Activated T-cell treated with anti-CD3 and anti-CD28 coated beads for 24 hours (primary cell): ENCODE results near the gene ACTR8.

Experiments
- DNase-seq: peaks from one replicate; pipeline ENCODE4 v3.0.0-alpha.2; 2020; ENCODE audit warnings: low read depth

ACTR8 gene

DNA sequence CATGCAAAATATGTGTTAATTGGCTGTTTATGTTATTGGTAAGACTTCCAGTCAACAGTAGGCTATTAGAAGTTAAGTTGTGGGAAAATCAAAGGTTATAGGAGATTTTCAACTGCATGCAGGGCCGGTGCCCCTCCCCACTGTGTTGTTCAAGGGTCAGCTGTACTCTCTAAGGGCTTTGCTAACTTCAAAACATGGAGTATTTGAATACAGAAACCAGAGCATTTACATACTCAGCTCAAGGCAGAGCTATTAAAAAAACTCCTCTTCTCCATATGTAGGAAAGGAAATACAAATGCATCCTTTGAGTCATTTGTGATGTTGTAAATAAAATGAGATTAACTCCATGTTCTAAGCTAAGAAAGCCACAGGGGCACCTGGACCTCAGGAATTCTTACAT lies 18.8 kb downstream of the ACTR8 start:
- no peak for DNase-seq

DNA sequence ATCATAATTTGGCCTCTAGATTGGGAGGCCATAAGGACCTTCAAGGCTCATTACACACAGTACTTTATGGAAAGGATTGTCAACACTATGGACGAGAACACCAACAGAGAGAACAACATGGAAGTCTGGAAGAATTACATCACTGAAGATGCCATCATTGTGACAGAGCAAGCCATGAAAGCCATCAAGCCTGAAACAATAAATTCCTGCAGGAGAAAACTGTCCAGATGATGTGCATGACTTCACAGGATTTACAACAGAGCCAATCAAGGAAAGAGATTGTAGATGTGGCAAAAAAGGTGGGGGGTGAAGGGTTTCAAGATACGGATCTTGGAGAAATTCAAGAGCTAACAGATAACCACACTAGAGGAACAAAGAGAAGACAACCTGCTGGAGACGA lies 19.7 kb downstream of the ACTR8 start:
- DNase-seq = no peak

DNA sequence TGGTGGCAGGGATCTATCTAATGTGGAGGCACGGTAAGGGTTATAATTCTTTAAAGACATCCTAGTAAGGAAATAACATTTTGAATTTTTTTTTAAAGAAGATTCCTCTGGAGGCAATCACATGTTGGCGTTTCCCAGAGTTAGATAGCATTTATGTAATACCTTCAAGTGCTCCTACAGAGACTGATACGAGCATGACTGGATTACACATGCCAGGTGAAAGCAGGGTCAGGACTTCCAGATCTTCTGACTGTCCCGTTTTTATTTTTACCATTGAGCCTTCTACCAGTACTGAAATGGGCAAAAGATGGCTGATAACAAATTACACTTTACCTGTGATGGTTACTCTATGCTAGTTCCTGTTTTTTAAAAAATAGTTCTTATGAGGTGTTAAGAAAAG lies 21.8 kb downstream of the ACTR8 start:
- DNase-seq = no peak

DNA sequence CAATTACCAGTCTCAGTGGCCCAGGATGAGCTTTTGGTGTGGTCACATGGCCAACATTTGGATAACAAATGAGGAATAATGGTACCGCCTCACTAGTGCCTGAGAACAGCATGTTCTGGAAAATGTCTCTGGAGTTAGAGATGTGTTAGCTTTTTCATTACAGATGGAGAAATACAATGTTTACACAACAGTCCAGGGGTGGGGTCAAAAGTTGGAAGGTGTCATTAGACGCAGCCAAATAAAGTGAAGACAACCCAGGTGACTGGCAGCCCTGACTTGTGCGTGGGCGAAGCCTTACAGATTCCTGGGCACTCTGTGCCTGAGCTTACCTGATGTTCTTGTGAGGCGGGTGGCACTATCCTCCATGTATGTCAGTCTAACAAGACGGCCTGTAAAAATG lies 22.8 kb downstream of the ACTR8 start:
- no peak for DNase-seq

DNA sequence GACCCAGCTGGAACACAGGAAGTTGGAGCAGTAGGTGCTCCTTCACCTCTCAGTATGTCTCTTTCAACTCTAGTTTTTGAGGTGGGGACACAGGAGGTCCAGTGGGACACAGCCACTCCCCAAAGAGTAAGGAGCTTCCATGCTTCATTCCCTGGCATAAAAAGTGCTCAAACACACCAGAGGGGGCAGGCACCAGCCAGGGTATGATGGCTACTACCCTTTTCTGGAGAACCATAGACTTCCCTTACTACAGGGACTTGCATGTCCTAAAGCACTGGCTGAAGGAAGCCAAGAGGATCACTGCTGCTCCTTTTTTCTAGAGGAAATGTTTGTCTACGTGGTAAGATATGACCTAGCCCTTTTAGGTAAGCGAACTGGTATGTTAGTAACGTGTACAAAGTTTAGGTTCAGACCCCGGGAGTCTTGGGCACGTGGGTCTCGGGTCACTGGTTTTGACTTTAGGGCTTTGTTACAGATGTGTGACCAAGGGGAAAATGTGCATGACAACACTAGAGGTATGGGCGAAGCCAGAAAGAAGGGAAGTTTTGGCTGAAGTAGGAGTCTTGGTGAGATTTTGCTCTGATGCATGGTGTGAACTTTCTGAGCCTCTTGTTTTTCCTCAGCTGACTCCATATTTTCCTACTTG lies 23.7 kb downstream of the ACTR8 start:
- no peak for DNase-seq

DNA sequence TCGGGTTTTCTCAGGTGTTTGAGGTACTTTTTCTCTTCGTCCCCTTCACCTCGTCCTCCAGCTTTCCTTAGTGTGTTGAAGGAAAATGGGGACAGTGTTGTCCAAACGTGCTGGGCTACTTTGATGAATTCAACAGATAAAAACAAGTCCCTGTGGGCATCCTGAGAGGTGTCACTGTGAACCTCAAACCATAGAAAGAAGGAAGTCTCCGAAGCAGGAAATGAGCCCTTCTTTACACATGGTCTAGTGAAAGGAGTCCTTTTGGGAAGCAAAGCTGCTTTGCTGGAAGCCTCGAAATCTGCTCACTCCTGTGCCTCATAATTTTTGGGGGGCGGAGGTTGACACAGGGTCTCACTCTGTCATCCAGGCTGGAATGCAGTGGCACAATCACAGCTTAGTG lies 25.0 kb downstream of the ACTR8 start:
- DNase-seq = no peak

DNA sequence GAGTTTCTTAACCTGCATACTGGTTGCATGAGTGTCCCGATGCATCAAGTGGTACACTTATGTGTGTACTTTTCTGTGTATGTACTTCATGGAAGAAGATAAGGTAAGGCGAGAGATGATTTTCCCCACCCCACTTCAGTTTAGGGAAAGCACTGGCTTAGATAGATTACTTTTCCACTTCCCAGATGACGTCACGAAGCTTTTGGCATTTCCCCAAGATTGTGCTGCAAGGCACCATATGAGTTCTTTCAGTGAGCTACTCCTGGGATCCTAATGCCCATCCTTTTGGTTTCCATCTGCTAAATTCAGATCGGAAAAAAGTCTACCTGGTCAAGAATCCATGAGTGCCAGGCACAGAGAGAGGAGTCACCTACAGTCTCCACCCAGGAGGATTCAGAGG lies 31.1 kb downstream of the ACTR8 start:
- no peak for DNase-seq

DNA sequence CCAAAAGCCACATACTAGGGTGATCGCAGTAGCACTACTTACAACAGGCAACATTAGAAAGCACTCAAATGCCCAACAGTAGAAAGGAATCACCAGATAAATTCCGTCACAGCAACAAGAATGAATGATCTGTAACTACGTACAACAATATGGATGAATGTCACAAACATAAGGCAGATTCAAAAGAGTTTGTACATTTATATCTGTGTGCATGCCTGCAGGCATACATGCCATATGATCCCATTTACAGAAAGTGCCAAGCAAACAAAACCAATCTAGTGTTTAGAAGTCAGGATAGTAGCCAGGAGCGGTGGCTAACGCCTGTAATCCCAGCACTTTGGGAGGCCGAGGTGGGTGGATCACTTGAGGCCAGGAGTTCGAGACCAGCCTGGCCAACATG lies 32.0 kb downstream of the ACTR8 start:
- no peak for DNase-seq

DNA sequence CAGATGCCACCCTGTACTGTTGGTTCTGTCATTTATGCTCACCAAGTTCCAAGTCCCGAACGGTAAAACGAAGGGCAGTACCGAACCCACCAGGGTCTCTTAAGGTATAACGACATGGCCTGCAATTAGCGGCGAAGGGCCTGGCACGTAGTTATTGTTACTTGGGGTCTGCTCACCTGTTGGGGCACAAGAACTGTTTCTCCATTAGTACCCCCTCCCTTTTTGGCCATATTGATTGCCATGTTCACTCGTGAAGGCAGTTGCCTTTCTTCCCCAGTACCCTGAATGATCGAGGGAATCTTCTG lies 35.1 kb downstream of the ACTR8 start:
- DNase-seq = no peak

DNA sequence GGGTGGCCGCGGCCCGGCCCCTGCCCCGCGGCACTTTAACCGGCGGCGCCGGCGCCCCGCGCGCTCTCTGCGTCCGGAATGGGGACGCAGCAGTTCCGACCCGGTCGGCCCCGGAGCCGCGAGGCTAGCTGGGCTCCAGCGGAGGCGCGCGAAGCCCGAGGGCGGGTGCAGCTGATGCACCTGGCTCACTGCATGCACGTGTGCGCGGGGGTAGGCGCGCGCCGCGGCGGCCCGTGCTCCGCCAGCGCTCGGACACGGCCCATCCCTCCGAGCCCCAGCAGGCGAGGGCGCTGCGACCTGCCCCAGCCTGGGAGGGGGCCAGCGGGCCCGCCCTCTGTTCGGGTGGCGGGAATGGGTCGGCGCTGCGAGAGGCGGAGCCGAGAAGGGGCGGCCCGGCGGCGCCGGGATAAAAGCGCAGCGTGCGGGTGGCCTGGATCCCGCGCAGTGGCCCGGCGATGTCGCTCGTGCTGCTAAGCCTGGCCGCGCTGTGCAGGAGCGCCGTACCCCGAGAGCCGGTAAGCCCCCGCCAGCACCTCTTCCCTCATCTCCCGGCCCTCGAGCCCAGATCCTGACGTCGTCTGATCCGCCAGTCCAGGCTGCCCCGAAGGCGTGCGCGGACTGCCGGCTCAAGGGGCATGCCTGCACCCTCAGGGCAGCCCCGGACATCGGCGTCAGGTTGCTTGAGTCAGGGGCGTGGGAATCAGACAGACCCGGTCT lies 35.7 kb downstream of the ACTR8 start, which contains the start of the genes CHDH and IL17RB:
Gene CHDH (minus strand): TSS at position 286 of the 717 bp plus-strand sequence. CDS start 22,411 bp downstream, outside the sequence.
Gene IL17RB (plus strand): TSS at position 435 of the 717 bp plus-strand sequence. CDS start 21 bp downstream, at position 456.
- DNase-seq = no peak

DNA sequence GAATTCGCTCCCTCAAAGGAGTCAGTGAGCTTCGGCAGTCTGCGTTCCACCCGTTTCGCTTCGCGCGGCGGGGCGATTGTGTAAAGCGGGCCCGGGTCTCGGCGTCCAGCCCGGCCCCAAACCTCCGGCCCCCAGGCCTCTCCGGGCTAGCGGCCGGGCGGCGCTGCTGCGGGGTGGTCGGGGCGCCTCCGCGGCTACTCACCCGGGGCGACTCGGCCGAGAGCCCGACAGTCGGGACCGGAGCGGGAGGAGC lies 36.1 kb downstream of the ACTR8 start:
- no peak for DNase-seq

DNA sequence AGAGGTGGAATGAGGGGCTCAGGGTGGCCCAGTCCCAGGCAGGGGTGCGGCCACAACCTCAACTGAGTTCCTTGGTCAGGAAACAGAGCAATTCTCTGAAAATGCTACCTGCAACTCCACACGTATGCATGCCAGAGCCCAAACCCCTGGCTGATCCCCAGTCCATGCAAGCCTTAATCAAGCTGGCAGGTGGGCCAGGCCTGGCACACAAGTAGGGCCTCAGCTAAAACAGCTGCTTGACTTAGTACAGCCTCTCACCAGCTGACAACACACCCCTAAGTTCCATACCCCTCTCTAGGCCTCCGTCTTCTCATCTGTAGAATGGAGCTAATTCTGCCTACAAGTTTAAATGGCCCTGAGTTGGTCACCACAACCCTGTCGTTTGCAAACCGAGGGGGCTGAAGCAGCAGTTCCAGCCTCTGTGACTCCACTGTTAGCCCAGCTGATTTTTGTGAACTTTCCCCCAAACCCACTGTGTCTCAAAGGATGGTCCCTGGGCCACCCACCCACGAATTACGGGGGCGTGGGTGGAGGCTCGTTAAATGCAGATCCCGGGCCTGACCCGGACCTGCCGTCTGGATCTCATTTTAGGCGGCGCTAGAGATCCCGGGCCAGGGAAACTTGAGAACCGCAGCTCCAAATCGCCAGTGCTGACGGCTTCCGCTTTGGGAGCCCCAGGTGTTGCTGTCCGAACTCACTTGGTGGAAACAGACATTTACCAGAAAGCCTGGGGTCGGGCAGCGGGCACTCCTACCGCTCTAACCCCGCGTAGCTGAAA lies 36.7 kb downstream of the ACTR8 start:
- DNase-seq = no peak

DNA sequence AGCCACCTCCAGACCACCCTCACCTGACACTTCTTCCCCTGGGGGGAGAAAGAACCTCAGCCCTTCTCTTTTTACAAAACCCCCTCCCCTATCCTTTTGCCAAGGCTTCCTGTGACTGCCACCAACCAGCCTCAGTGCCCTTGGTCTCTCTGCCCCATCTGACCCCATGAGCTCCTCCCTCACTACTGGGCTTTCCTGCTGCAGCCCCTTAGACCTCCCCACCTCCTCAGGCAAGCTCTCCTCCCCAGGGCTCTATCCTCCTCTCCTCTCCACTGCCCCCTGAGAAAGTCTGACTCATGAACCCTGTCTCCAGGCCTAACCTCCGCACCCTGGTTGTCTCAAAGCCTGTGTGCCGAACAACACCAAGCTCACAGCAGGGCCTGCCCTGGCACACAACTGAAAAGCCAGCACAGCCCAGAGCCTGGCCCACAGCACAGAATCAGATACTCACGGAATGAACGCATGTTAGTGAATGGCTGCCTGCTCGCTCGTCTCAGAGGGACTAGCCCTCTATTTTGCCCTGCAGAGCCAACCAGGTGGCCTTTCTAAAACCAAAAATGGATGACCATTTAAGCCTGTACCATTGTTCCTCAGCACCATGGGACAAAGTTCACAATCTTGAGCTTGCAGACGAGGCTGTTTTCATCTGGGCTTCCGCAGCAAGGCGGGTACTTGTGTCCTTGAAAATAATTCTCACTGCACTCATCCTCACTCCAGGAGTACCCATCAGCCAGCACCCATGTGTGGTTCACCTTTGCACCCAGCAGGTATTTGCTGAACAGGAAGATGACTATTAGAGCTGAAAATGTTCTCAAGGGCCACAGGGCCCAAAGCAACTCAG lies 37.5 kb downstream of the ACTR8 start:
- no peak for DNase-seq

DNA sequence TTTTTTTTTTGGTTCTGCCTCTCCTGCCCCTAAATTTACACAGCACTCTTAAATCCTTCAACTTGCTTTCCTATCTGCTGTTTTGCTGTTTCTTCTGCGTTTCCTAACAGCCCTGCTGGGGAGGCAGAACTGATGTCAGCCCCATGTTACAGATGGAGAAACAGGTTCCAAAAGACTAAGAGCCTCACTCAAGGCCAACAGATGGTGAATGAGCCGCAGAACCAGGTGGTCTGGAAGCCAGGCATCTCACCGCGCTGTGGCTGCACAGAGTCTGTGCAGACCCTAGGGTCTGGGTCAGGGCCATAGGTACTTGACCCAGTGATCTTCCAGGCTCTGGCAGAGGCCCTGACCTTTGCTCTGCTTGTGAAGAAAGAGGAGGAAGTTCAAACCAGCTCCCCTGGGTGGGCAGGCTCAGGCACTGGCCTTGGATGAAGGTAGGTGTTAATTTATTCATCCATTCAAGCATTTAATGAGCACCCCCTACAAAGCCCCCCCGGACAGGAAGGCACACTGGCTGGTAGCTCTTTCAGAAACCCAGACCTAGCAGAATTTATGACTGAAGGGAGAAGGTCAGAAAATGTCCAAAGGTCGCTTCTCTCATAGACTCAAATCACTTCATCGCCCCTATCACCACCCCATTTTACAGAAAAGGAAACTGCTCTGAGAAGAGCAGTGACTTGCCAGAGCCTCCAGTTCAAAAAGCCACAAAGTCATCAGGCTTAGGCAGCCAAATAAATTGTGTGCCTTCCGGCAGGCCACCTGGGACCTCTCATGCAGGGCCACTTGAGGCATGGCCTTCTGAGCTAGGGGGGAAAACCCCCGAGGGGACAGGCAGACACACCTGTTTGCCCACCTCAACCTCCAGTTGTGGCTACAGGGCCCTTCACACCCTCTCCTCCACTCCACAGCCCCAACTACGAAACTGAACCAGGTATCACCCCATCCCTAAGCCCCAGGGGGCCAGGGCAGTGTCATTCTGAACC lies 38.5 kb downstream of the ACTR8 start:
- no peak for DNase-seq

DNA sequence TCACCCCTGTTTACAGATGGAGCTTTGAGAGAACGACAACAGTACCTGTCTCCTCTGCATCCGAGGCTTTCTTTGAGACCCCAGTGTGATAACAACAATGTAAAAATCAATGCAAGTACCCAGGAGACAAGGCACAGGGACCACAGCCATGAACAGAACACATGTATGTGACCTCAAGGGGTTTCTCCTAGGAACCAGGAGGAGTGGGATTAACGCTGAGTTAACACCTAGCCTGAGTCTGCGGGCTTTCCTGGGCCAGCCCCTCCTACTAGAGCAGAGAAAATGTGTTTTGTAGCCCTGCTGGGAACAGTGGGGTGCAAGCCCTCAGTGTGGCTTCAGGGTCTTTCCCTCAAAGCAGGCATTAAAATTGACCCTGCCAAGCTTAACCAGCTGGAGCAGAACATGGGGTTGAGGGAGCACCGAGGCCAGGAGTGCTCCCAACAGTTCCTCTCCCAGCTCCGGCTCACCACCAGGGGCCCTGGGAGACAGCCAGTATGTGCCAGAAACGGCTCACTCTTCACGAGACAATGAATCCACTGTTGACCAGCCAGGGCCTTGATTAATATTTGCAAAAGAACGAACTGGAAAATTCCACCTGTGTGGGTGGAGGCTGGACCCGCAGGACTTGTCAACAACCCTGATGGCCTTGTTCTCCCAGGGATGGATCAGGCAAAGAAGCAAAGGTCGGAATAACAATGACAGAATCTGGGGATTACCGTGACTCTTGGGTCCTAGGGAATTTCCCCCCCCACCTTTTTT lies 39.3 kb downstream of the ACTR8 start:
- DNase-seq = no peak

DNA sequence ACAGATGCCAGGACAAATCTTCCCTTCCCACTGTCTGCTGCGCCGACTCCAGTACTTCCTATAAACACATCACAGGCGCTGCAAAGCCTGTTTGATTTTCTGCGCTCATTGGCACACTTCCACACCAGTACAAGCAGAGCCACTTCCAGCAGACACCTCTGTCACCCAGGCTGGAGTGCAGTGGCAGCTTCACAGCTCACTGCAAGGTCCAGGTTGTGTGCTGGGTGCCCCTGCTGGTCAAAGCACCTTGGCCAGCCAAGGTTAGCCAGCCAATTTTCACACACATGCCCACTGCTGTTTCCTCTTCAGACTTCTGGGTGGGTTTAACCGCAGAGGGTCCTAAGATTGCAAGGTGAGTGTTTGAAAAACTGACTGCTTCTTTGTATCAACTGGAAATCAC lies 40.7 kb downstream of the ACTR8 start:
- DNase-seq = no peak

DNA sequence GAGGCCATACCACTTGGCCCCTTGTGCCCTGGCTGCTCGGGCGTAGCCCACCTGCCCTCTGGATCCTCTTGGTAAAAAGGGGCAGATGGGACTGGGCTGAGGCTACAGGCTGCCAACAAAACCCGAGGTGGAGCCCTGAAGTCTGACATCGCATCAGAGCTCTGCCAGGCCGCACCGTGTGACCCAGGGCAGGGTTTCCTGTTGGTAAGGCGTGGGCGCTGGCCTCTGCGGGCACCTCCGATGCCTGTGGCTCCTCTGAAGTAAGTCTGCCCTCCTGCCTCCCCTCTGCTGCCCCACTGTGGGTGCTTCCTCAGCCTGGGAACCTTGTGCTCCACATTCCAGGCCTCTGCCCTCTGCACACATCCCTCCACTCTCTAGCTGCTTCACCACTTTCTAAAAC lies 44.6 kb downstream of the ACTR8 start:
- DNase-seq = no peak

DNA sequence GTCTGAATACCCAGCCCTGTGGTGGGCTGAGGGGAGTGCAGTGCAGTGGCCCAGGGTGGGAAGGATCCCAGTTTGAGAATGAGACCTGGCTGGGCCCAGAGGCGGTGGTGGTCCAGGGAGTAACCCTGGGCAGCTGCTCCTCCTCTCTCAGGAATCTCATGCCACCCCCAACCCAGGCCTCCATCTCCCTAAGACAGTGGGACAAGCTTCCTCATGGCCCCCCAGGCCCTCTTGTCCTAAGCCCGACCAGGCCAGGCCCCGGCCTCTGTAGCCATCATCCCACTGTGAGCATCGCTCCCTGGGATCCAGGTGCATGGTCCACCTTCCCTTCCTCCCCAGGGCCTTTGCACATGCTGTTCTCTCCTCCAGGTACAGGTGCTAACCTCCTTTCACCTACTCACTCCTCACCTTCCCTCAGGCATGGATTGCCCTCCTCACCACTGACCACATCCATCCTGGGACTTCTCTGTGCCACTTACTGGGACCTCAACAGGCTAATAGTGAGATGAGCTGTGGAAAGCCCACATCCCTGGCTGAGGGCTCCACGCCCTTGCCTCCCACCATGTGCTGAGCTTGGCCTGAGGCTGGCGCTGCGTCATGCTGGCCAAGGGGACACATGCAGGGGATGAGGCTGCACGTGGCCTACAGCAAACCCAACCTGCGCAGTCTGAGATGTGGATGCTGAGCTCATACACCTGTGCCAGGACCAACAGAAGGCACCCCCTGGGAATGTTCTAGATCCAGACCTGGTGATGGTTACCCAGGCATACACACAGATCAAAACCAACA lies 45.7 kb downstream of the ACTR8 start:
- DNase-seq = no peak

DNA sequence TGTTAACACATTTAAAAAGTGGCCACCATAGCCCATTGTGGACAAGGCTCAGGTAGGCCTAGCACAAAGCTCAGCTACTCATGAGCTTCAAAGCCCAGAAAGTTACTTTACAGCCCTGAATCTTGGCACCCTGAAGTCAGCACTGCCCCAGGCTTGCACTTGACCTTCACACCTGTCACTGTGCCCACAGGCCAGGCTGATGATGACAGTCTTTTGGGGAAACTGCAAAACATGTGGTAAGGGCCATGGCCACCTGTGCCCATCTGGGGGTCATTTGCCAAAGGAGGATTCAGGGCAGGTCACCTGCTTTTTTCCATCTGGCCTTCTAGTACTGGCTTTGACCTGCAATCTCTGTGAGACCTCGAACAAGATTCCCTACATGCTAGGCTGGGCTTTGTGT lies 46.7 kb downstream of the ACTR8 start:
- no peak for DNase-seq
